DOHH2 (cell line): ENCODE data around the gene SET.
A peak's percentile ranks its signal among the peaks of the same experiment; 100 is the strongest.

Experiments used
- H3F3A ChIP-seq: fragments of 200-600 bp; sonication (generic), shearing (Covaris generic); 2 replicates; pipeline ENCODE4 v1.6.0; 2016; ENCODE audit warnings: antibody characterized with exemption, mild to moderate bottlenecking; ENCODE audit not compliant: control insufficient read depth, insufficient read depth
- H3K27ac ChIP-seq: fragments of 200-600 bp; sonication (generic); 2 replicates; pipeline ENCODE4 v1.5.1; 2014; ENCODE audit warnings: low read depth, mild to moderate bottlenecking, low read length, moderate library complexity
- H3K27me3 ChIP-seq: fragments of 200-600 bp; sonication (generic); 2 replicates; pipeline ENCODE4 v1.6.1; 2014; ENCODE audit warnings: mild to moderate bottlenecking, low read length, mixed read lengths; ENCODE audit not compliant: control insufficient read depth
- H3K36me3 ChIP-seq: fragments of 200-600 bp; sonication (generic); 2 replicates; pipeline ENCODE4 v1.6.1; 2014; ENCODE audit warnings: mild to moderate bottlenecking, low read length, moderate library complexity, mixed read lengths; ENCODE audit not compliant: control insufficient read depth
- H3K4me1 ChIP-seq: fragments of 200-600 bp; sonication (generic); 2 replicates; pipeline ENCODE4 v1.6.1; 2014; ENCODE audit warnings: mild to moderate bottlenecking, low read length, mixed read lengths; ENCODE audit not compliant: control insufficient read depth
- H3K4me2 ChIP-seq: fragments of 200-600 bp; sonication (generic); 2 replicates; pipeline ENCODE4 v1.6.0; 2014; ENCODE audit warnings: mild to moderate bottlenecking, low read length, moderate library complexity
- H3K4me3 ChIP-seq: fragments of 200-600 bp; sonication (generic); 2 replicates; pipeline ENCODE4 v1.5.1; 2014; ENCODE audit warnings: mild to moderate bottlenecking, low read length, mixed read lengths
- H3K79me2 ChIP-seq: fragments of 200-600 bp; sonication (generic); 2 replicates; pipeline ENCODE4 v1.6.1; 2014; ENCODE audit warnings: mild to moderate bottlenecking, low read length, mixed read lengths; ENCODE audit not compliant: control insufficient read depth
- H3K9me2 ChIP-seq: fragments of 200-600 bp; sonication (generic); replicated peaks from 2 replicates; pipeline ENCODE4 v1.6.1; 2014; ENCODE audit warnings: mild to moderate bottlenecking, low read length, mixed read lengths; ENCODE audit not compliant: control insufficient read depth
- H3K9me3 ChIP-seq: fragments of 200-600 bp; sonication (generic); 2 replicates; pipeline ENCODE4 v1.6.1; 2014; ENCODE audit warnings: antibody characterized with exemption, low read length, mixed read lengths; ENCODE audit not compliant: control insufficient read depth, insufficient read depth
- H4K20me1 ChIP-seq: fragments of 200-600 bp; sonication (generic); 2 replicates; pipeline ENCODE4 v1.6.0; 2014; ENCODE audit warnings: low read depth, mild to moderate bottlenecking, antibody characterized with exemption, low read length, moderate library complexity; ENCODE audit not compliant: control insufficient read depth, insufficient read depth
- CTCF ChIP-seq: fragments of 200-600 bp; sonication (generic); IDR thresholded peaks from one replicate; pipeline ENCODE4 v1.5.1; 2014; ENCODE audit warnings: antibody characterized with exemption, mild to moderate bottlenecking, low read depth, low read length; ENCODE audit not compliant: poor library complexity, severe bottlenecking
- EZH2phosphoT487 ChIP-seq: fragments of 200-600 bp; sonication (generic); IDR thresholded peaks from 2 replicates; pipeline ENCODE4 v1.6.1; 2017; ENCODE audit warnings: borderline replicate concordance, mild to moderate bottlenecking, antibody characterized with exemption, low read length, moderate library complexity, mixed read lengths

Gene SET

GRCh38 chr9:128653908-128654307 lies 35.1 kb upstream of the SET start:
- peaks cover 18% of the 10 kb centered on the region for H3K79me2 ChIP-seq
- peak overlapping the region; percentile 52; the same call in 1 of the 2 replicates for H3K4me2 ChIP-seq
- no peaks in the 10 kb centered on the region for H3K9me3 ChIP-seq
- H4K20me1 ChIP-seq: no peaks in the 10 kb centered on the region
- no peak overlapping the region for H3K4me3 ChIP-seq
- H3K27me3 ChIP-seq: no peaks in the 10 kb centered on the region
- H3K27ac ChIP-seq: no peak overlapping the region
- no peaks in the 10 kb centered on the region for H3K9me2 ChIP-seq
- H3K4me1 ChIP-seq: peaks cover 24% of the 10 kb centered on the region
- peaks cover 4% of the 10 kb centered on the region; the same call in 1 of the 2 replicates for H3F3A ChIP-seq
- H3K36me3 ChIP-seq: peaks cover 17% of the 10 kb centered on the region
- TF ChIP-seq CTCF: no peak
- TF ChIP-seq EZH2phosphoT487: no peak

GRCh38 chr9:128654481-128654880 lies 34.5 kb upstream of the SET start:
- peaks cover 4% of the 10 kb centered on the region; the same call in 1 of the 2 replicates for H3F3A ChIP-seq
- peak overlapping the region; percentile 52 for H3K4me2 ChIP-seq
- no peaks in the 10 kb centered on the region for H3K27me3 ChIP-seq
- TF ChIP-seq CTCF (no peak), EZH2phosphoT487 (no peak)
- H3K9me2 ChIP-seq: no peaks in the 10 kb centered on the region
- 0 out of 2 replicates have a peak overlapping the region, but pooled peaks have one; percentile 15 for H3K27ac ChIP-seq
- H3K4me3 ChIP-seq: peak overlapping the region; percentile 42
- peaks cover 13% of the 10 kb centered on the region for H3K79me2 ChIP-seq
- no peaks in the 10 kb centered on the region for H4K20me1 ChIP-seq
- H3K36me3 ChIP-seq: peaks cover 14% of the 10 kb centered on the region
- H3K9me3 ChIP-seq: no peaks in the 10 kb centered on the region
- H3K4me1 ChIP-seq: peaks cover 22% of the 10 kb centered on the region

GRCh38 chr9:128656416-128657343 lies 32.3 kb upstream of the SET start, which contains the start of gene DYNC2I2:
Gene DYNC2I2 (minus strand): TSS chr9:128656847. CDS start chr9:128656726, 121 bp downstream.
- Histone ChIP-seq H3K27ac (peak within 1 kb of the TSS; percentile 85), H3K36me3 (peaks cover 14% of the 10 kb centered on the region), H3K4me3 (peak within 1 kb of the TSS; percentile 85), H3K4me1 (peaks cover 22% of the 10 kb centered on the region), H3K27me3 (no peaks in the 10 kb centered on the region), H3K4me2 (peak within 1 kb of the TSS; percentile 82), H4K20me1 (no peaks in the 10 kb centered on the region), H3K79me2 (peaks cover 13% of the 10 kb centered on the region), H3K9me2 (no peaks in the 10 kb centered on the region), H3K9me3 (no peaks in the 10 kb centered on the region), H3F3A (peaks cover 4% of the 10 kb centered on the region; the same call in 1 of the 2 replicates)
- TF ChIP-seq EZH2phosphoT487: no peak
- no peak for TF ChIP-seq CTCF
